ENCODE data around the gene ATP13A1.
A peak's percentile ranks its signal among the peaks of the same experiment; 100 is the strongest.

The ATP13A1 gene

GRCh38 chr19:19649580-19649995, 13.9 kb downstream of the ATP13A1 start:
- Histone ChIP-seq H3K9me3 (ENCODE audit: insufficient read depth, low read length) (no peaks in the 10 kb centered on the region), H3K4me3 (ENCODE audit: insufficient read length, low read depth) (no peak overlapping the region), H3K27me3 (ENCODE audit: insufficient read depth, insufficient read length) (no peaks in the 10 kb centered on the region), H3K9ac (ENCODE audit: insufficient read length, low read depth) (no peak overlapping the region), H3K36me3 (ENCODE audit: insufficient read depth, insufficient read length, low read length) (peaks cover 95% of the 10 kb centered on the region), H3K4me1 (ENCODE audit: insufficient read depth, insufficient read length) (no peaks in the 10 kb centered on the region)
- no peak for DNase-seq (ENCODE audit: low read depth, low spot score)
- TF ChIP-seq YY1 (IDR thresholded peaks at IDR 0.05; ENCODE audit: insufficient read depth, insufficient read length) (no peak), SUZ12 (IDR thresholded peaks at IDR 0.05; ENCODE audit: extremely low read depth, insufficient read depth, insufficient read length) (no peak), ZNF274 (IDR thresholded peaks at IDR 0.05; ENCODE audit: low read depth, low read length) (no peak)

GRCh38 chr19:19649155-19649554, 14.3 kb downstream of the ATP13A1 start:
- H3K27me3 ChIP-seq (ENCODE audit: insufficient read depth, insufficient read length), result no peaks in the 10 kb centered on the region
- H3K36me3 ChIP-seq (ENCODE audit: insufficient read depth, insufficient read length, low read length), result peaks cover 93% of the 10 kb centered on the region
- no peaks in the 10 kb centered on the region for H3K9me3 ChIP-seq (ENCODE audit: insufficient read depth, low read length)
- no peaks in the 10 kb centered on the region for H3K4me1 ChIP-seq (ENCODE audit: insufficient read depth, insufficient read length)
- DNase-seq (ENCODE audit: low read depth, low spot score), result no peak
- TF ChIP-seq SUZ12 (IDR thresholded peaks at IDR 0.05; ENCODE audit: extremely low read depth, insufficient read depth, insufficient read length), result no peak
- no peak for TF ChIP-seq ZNF274 (IDR thresholded peaks at IDR 0.05; ENCODE audit: low read depth, low read length)
- no peak for TF ChIP-seq YY1 (IDR thresholded peaks at IDR 0.05; ENCODE audit: insufficient read depth, insufficient read length)
- no peak overlapping the region for H3K9ac ChIP-seq (ENCODE audit: insufficient read length, low read depth)
- H3K4me3 ChIP-seq (ENCODE audit: insufficient read length, low read depth), result no peak overlapping the region

- DNase-seq (ENCODE audit: low read depth, low spot score), result no peak
- no peak for TF ChIP-seq SUZ12 (IDR thresholded peaks at IDR 0.05; ENCODE audit: extremely low read depth, insufficient read depth, insufficient read length)
- TF ChIP-seq ZNF274 (IDR thresholded peaks at IDR 0.05; ENCODE audit: low read depth, low read length), result no peak
- no peak for TF ChIP-seq YY1 (IDR thresholded peaks at IDR 0.05; ENCODE audit: insufficient read depth, insufficient read length)
- H3K9me3 ChIP-seq (ENCODE audit: insufficient read depth, low read length), result no peaks in the 10 kb centered on the region
- peaks cover 77% of the 10 kb centered on the region for H3K36me3 ChIP-seq (ENCODE audit: insufficient read depth, insufficient read length, low read length)
- no peak overlapping the region for H3K4me3 ChIP-seq (ENCODE audit: insufficient read length, low read depth)
- H3K4me1 ChIP-seq (ENCODE audit: insufficient read depth, insufficient read length), result no peaks in the 10 kb centered on the region
- H3K9ac ChIP-seq (ENCODE audit: insufficient read length, low read depth), result no peak overlapping the region
- H3K27me3 ChIP-seq (ENCODE audit: insufficient read depth, insufficient read length), result peaks cover 3% of the 10 kb centered on the region
Measured at GRCh38 chr19:19647037-19647835, 16.2 kb downstream of the ATP13A1 start.

- peaks cover 65% of the 10 kb centered on the region for H3K36me3 ChIP-seq (ENCODE audit: insufficient read depth, insufficient read length, low read length)
Measured at GRCh38 chr19:19645233-19645870, 18.1 kb downstream of the ATP13A1 start.

GRCh38 chr19:19644054-19644388, 19.5 kb downstream of the ATP13A1 start:
- Histone ChIP-seq H3K36me3 (ENCODE audit: insufficient read depth, insufficient read length, low read length) (peaks cover 62% of the 10 kb centered on the region), H3K27me3 (ENCODE audit: insufficient read depth, insufficient read length) (peaks cover 3% of the 10 kb centered on the region), H3K9ac (ENCODE audit: insufficient read length, low read depth) (no peak overlapping the region), H3K4me1 (ENCODE audit: insufficient read depth, insufficient read length) (no peaks in the 10 kb centered on the region), H3K9me3 (ENCODE audit: insufficient read depth, low read length) (no peaks in the 10 kb centered on the region), H3K4me3 (ENCODE audit: insufficient read length, low read depth) (peak overlapping the region; percentile 89)
- TF ChIP-seq YY1 (IDR thresholded peaks at IDR 0.05; ENCODE audit: insufficient read depth, insufficient read length), result no peak
- TF ChIP-seq ZNF274 (IDR thresholded peaks at IDR 0.05; ENCODE audit: low read depth, low read length), result no peak
- no peak for TF ChIP-seq SUZ12 (IDR thresholded peaks at IDR 0.05; ENCODE audit: extremely low read depth, insufficient read depth, insufficient read length)
- DNase-seq (ENCODE audit: low read depth, low spot score), result no peak

More at GRCh38 chr19:19645233-19645870, 18.1 kb downstream of the ATP13A1 start:
- TF ChIP-seq YY1 (IDR thresholded peaks at IDR 0.05; ENCODE audit: insufficient read depth, insufficient read length) (no peak), ZNF274 (IDR thresholded peaks at IDR 0.05; ENCODE audit: low read depth, low read length) (no peak), SUZ12 (IDR thresholded peaks at IDR 0.05; ENCODE audit: extremely low read depth, insufficient read depth, insufficient read length) (no peak)
- H3K4me1 ChIP-seq (ENCODE audit: insufficient read depth, insufficient read length), result no peaks in the 10 kb centered on the region
- H3K9me3 ChIP-seq (ENCODE audit: insufficient read depth, low read length), result no peaks in the 10 kb centered on the region
- no peak overlapping the region for H3K4me3 ChIP-seq (ENCODE audit: insufficient read length, low read depth)
- no peak for DNase-seq (ENCODE audit: low read depth, low spot score)
- peaks cover 3% of the 10 kb centered on the region for H3K27me3 ChIP-seq (ENCODE audit: insufficient read depth, insufficient read length)
- no peak overlapping the region for H3K9ac ChIP-seq (ENCODE audit: insufficient read length, low read depth)

GRCh38 chr19:19643158-19644053, 20.1 kb downstream of the ATP13A1 start, which contains the start of gene GMIP:
Gene GMIP (minus strand): TSS chr19:19643657. CDS start chr19:19643529, 128 bp downstream.
- Histone ChIP-seq H3K4me1 (ENCODE audit: insufficient read depth, insufficient read length) (no peaks in the 10 kb centered on the region), H3K27me3 (ENCODE audit: insufficient read depth, insufficient read length) (peaks cover 3% of the 10 kb centered on the region), H3K4me3 (ENCODE audit: insufficient read length, low read depth) (peak within 1 kb of the TSS; percentile 89), H3K9ac (ENCODE audit: insufficient read length, low read depth) (peak within 1 kb of the TSS; percentile 90), H3K36me3 (ENCODE audit: insufficient read depth, insufficient read length, low read length) (peaks cover 58% of the 10 kb centered on the region), H3K9me3 (ENCODE audit: insufficient read depth, low read length) (no peaks in the 10 kb centered on the region)
- no peak for TF ChIP-seq SUZ12 (IDR thresholded peaks at IDR 0.05; ENCODE audit: extremely low read depth, insufficient read depth, insufficient read length)
- no peak for TF ChIP-seq YY1 (IDR thresholded peaks at IDR 0.05; ENCODE audit: insufficient read depth, insufficient read length)
- TF ChIP-seq ZNF274 (IDR thresholded peaks at IDR 0.05; ENCODE audit: low read depth, low read length), result no peak
- DNase-seq (ENCODE audit: low read depth, low spot score), result no peak

All from NT2/D1 (cell line).